ENCODE results near the gene MAPK14.
"Not testable (repeated sequence)": the region's sequence is repeated elsewhere in the genome, so short reads cannot be mapped to it uniquely, and the experiment has no call there.

Gene MAPK14

GRCh38 chr6:36123270-36124139, 95.9 kb downstream of the MAPK14 start:
- peak; percentile 85 for DNase-seq (ENCODE audit: low read depth)

DNA sequence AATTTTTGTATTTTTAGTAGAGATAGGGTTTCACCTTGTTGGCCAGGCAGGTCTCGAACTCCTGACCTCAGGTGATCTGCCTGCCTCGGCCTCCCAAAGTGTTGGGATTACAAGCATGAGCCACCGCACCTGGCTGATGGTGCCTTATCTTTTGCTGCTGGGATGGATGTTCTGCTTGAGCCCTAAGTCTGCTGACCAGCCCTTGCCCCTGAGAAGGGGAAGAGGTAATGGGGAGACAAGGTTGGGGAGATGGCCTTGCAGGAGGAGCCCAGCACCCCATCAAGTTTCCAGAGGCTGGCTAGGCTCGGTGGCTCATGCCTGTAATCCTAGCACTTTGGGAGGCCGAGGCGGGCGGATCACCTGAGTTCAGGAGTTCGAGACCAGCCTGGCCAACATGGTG, 96.7 kb downstream of the MAPK14 start:
- not testable (repeated sequence) for DNase-seq (ENCODE audit: low read depth)

DNA sequence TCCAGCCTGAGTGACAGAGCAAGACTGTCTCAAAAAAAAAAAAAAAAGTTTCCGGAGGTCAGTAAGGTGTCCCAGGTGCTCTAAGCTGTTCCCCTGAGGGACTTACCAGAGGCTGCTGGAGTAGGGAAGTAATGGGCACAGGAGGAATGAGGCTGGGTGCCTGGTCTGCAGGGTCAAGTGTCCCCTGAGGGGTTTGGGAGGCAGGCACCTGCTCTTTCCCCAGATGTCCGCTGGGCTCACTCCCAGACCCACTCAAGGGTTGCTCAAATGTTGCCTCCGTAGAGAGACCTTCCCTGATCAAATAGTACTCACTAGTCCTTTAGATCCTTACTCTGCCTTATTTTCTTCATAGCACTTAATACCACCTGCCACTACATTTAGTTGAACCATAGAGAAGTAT, 97.3 kb downstream of the MAPK14 start:
- DNase-seq (ENCODE audit: low read depth) = no peak

DNA sequence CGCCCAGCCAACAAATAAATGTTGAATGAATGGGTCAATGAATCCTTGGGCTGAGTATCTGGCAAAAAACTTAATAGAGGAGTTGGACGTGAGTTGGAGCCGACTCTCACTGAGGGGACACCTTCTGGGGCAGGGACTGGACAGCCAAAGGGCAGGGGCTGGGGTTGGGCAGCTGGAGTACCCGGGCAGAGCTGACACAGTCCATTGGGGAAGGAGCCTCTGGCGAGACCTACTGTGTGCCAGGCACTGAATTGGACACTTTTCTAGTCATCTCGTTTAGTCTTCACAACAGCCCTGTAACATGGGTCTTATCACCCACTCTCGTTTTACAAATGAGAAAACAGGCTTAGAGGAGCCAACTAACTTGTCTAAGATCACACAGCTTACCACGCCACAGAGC, 98.0 kb downstream of the MAPK14 start:
- no peak for DNase-seq (ENCODE audit: low read depth)

DNA sequence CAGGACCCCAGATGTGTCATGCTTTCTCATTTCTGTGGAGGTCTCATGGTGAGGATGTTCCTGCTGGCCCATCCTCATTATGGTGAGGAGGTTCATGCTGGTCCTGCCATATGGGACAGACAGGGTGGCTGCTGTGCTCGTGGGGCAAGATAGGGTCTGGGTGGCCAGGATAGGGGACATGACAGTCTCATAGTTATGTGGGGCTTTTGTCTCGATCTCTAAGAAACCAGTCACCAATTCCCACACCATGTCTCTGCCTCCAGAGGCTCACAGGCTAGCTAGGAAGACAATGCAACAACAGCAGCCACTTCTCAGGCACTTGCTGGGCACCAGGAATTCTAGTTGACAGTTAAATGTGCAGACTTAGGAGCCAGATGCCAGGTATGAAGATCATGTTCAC, 98.5 kb downstream of the MAPK14 start:
- DNase-seq (ENCODE audit: low read depth) = no peak

GRCh38 chr6:36126553-36127458, 99.2 kb downstream of the MAPK14 start:
- DNase-seq (ENCODE audit: low read depth) = no peak

DNA sequence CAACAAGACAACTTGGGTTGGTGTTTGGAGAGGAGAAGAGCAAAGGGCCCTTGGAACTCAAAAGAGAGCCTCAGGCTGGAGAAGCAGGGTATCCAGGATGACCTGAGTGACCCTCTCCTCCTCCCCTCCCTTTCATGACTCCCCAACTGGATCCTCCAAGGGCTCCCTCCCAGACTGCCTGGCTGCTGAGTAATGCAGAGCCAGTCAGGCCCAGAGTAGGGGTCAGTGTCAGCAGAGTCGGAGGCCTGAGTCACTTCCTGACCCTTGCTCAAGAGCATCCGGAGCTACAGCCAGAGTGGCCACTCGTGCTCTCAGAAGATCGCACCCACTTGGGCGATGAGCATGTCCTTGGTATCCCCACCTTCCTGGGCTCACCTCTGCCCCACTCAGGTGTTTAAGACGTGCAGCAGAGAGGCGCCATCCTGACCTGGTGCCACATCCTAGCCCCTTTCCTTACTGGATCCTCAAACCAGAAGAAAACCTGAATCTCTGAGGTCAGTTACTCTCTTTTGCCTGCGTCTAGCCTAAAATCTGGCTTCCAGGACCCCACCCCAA, 99.9 kb downstream of the MAPK14 start:
- DNase-seq (ENCODE audit: low read depth) = no peak

GRCh38 chr6:36128073-36128472, 100.5 kb downstream of the MAPK14 start:
- no peak for DNase-seq (ENCODE audit: low read depth)

GRCh38 chr6:36128793-36129192, 101.2 kb downstream of the MAPK14 start:
- DNase-seq (ENCODE audit: low read depth) = no peak

DNA sequence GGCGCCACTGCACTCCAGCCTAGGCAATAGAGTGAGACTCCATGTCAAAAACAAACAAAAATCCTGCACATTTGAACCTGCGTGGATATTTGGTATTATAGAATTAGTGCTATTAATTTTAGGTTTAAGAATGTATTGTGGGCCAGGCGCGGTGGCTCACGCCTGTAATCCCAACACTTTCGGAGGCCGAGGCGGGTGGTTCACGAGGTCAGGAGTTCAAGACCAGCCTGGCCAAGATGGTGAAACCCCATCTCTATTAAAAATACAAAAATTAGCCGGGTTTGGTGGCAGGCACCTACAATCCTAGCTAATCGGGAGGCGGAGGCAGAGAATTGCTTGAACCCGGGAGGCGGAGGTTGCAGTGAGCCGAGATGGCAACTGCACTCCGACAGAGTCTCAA, 101.7 kb downstream of the MAPK14 start:
- not testable (repeated sequence) for DNase-seq (ENCODE audit: low read depth)

GRCh38 chr6:36129941-36130666, 102.5 kb downstream of the MAPK14 start, which contains the start of gene MAPK13:
Gene MAPK13, plus strand, starts transcription at chr6:36130513. Its CDS starts 70 bp downstream, at chr6:36130583.
- DNase-seq (ENCODE audit: low read depth) = no peak

GRCh38 chr6:36130667-36131510, 103.3 kb downstream of the MAPK14 start:
- DNase-seq (ENCODE audit: low read depth) = peak; percentile 71

DNA sequence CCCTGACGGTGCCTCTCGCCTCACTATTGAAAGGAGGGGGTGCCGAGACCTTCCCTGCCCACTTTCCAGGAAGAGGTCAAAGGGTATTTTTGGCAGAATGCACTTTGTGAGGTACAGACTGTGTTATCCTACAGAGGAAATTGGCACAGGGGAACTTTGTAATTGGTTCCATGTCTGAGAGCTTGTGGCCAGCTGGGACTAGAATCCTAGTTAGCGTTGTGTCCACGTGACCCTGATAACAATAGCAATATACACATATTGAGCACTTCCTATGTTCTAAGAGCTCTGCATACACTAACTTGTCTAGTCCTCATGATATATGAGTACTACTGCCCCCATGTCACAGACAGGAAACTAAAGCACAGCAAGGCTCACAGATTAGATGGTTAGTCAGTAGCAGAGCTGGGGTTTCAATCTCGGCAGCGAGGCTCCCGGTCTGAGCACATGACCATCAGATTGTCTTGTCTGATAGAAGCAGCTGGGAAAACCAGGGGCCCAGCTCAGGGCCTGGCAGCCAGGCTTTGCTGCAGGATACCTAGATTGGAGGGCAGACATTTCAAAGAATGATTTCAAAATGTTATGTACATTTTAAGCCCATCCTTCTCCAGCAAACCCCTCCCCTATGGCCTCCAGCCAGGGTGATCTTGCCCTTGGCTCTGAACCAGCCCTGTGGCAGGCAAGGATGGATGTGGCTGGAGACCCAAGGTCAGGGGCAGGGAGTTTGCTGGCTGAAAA, 104.1 kb downstream of the MAPK14 start:
- DNase-seq (ENCODE audit: low read depth) = no peak

DNA sequence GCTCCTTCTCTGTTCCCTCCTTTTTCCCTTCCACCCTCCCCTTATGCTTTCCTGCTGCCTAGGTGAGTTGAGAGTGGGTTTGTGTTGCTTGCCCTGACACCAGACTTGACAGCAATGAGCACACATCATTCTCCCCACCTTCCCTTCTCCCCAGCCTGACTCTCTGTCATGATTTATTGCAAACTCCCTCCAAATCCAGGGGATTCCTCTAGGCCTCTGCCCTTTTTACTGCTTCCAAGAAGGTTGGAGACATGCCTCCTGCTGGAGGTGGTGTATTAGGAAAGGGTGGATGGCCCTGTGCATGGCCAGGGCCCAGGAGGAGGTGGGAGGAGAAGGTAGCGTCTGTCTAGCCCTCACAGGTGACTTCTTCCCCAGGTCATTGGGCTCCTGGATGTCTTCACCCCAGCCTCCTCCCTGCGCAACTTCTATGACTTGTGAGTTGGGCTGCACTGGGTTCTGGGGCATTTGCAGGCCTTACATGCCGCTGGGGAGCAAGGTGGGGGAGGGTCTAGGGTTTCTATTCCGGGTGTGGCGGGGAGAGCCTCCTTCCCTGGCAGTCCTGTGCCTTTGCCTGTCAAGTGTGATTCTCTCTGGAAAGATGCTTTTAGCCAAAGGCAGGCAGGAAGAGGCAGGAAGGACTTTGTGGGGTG, 104.8 kb downstream of the MAPK14 start:
- no peak for DNase-seq (ENCODE audit: low read depth)

GRCh38 chr6:36133148-36133547, 105.5 kb downstream of the MAPK14 start:
- no peak for DNase-seq (ENCODE audit: low read depth)

DNA sequence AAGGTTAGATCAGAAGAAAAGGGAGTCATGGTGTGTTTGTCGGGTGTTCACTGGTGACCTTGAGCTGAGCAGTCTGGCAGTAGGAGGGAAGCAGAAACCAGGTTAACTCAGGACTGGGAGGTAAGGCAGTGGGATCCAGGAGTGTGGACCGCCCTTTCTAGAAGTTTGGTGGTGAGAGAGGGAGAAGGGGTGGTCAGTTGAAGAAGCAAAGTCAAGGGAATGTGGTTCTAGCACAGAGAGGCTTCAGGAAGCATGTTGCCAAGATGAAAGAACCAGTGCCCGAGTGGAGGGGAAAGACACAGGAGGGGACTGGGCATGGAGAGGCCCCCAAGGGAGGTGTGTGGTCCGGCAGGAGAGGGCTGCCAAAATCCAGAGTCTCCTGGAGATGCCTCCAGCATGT, 106.3 kb downstream of the MAPK14 start:
- no peak for DNase-seq (ENCODE audit: low read depth)

DNA sequence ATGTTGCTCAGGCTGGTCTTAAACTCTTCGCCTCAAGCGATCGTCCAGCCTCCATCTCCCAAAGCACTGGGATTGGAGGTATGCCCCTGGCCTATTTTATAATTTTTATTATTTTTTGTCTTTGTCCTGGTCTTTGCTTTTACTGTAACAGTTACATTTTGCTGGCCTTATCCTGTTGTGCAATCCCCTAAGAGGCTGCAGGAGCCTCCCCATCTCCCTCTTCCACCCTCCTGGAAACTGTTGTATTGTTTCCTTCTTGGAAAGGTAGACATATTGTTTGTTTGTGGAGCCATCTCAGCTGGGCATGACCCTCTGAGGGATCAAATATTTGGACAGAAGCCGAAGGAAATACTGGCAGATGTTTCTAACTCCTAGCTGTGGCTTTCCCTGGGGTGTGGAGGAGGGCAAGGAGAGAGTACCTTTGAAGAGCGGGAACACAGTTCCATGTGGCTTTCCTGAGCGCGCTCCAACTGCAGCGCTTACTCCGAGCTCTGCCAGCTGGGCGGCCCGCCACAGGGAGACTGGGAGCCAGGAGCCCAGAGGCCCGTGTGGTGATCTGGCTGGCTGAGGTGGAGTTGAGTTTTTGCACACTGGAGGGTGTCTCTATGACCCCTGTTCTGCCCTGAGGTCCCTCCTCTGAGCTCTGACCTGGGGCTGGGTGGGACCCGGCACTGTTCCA, 107.6 kb downstream of the MAPK14 start:
- DNase-seq (ENCODE audit: low read depth) = no peak

- DNase-seq (ENCODE audit: low read depth) = no peak
These were observed 108.4 kb downstream of the MAPK14 start for GRCh38 chr6:36136034-36136433.

GRCh38 chr6:36136551-36136950, 108.9 kb downstream of the MAPK14 start:
- no peak for DNase-seq (ENCODE audit: low read depth)

Data from stimulated activated CD4-positive, alpha-beta T cell treated with anti-CD3 and anti-CD28 coated beads, Interleukin-2, amount 100 ng/mL, for 4 hours (primary cell).